22Rv1 (cell line): Measurements from ENCODE around the gene WWP2.

Experiments used
- CTCF ChIP-seq: fragments of 450-650 bp; IDR thresholded peaks from 2 replicates; pipeline ENCODE4 v1.5.1; 2017; ENCODE audit warnings: mild to moderate bottlenecking
- ZFX ChIP-seq: fragments of 450-650 bp; IDR thresholded peaks from 2 replicates; pipeline ENCODE4 v1.6.1; 2017; ENCODE audit warnings: antibody characterized with exemption, borderline replicate concordance

DNA sequence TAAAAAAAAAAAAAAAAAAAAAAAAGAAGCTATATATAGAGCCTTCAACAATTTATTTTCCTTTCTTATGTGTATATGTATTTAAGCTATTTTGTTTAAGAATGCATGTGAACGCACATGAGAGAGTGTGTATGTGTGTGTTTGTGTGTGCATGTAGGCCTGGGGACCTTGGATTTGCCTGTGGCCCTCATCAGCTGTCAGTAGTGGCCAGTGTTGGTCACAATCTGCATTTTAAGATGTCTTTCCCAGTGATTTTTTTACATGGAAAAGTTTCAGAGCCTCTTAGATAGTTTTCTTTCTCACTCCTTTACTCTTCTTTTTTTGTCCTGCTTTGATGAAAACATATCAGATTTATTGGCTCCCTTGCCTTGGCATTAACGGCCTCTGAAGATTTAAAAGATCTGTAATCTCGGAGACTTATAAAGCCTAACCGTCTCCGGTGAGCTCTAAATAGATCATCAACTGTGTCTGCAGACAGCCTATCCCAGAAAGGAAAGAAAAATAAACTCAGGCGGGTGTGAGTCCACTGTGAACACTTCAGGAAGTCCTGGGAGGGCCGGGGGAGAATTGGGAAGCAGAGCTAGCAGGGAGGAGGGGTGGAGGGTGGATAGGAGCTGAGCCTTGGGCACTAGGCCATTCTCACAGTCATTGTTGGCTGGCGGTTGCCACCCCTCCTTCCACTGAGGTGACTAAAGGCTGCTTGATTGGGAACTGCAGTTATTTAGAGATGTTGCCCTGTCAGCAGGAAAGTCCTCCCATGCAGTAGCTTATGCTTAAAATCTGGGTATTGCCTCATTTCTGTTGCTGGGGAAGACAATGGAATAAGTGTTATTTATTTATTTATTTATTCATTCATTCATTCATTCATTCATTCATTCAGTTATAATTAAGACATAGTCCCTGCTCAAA is 86.8 kb downstream of the WWP2 start:
- TF ChIP-seq CTCF (no peak), ZFX (no peak)
